DND-41 (cell line): ENCODE data around the gene ARHGEF38.

ENCODE experiments used
- ATAC-seq: fragments of 200-7000 bp; cut with Tn5 transposase; 3 replicates; pipeline ENCODE4 v1.9.1; 2021; ENCODE audit warnings: low read depth; ENCODE audit not compliant: insufficient read depth
- DNase-seq: peaks from one replicate; pipeline ENCODE4 v3.0.0-alpha.2; 2020
- H2AFZ ChIP-seq: 2 replicates; pipeline ENCODE4 v1.6.0; 2012; ENCODE audit warnings: low read depth, low read length
- H3K27ac ChIP-seq: 2 replicates; pipeline ENCODE4 v1.5.1; 2012; ENCODE audit warnings: low read length, inconsistent platforms
- H3K27me3 ChIP-seq: fragments of 200-600 bp; sonication (generic); 2 replicates; pipeline ENCODE4 v1.6.0; 2012; ENCODE audit warnings: low read length, mild to moderate bottlenecking, inconsistent platforms; ENCODE audit not compliant: insufficient read depth, poor library complexity
- H3K36me3 ChIP-seq: 2 replicates; pipeline ENCODE4 v1.5.1; 2012; ENCODE audit warnings: low read length, inconsistent platforms; ENCODE audit not compliant: insufficient read depth
- H3K4me1 ChIP-seq: 2 replicates; pipeline ENCODE4 v1.5.1; 2012; ENCODE audit warnings: mild to moderate bottlenecking, low read length; ENCODE audit not compliant: insufficient read depth
- H3K4me2 ChIP-seq: 2 replicates; pipeline ENCODE4 v1.6.0; 2012; ENCODE audit warnings: mild to moderate bottlenecking, moderate library complexity, low read length, inconsistent platforms; ENCODE audit not compliant: insufficient read depth
- H3K4me3 ChIP-seq, 2 experiments: fragments of 200-600 bp in 1 of 2; shearing (Covaris generic) in 1 of 2; 2 replicates each; pipeline ENCODE4 v1.5.1; 2012 to 2016; ENCODE audit warnings: inconsistent platforms in 2 of 2, low read length in 2 of 2, mild to moderate bottlenecking in 2 of 2, low read depth in 1 of 2, moderate library complexity in 1 of 2
- H3K79me2 ChIP-seq: 2 replicates; pipeline ENCODE4 v1.6.0; 2012; ENCODE audit warnings: low read length, inconsistent platforms; ENCODE audit not compliant: insufficient read depth
- H3K9ac ChIP-seq: 2 replicates; pipeline ENCODE4 v1.6.0; 2012; ENCODE audit warnings: low read depth, mild to moderate bottlenecking, inconsistent platforms, low read length, moderate library complexity
- H3K9me3 ChIP-seq: 2 replicates; pipeline ENCODE4 v1.5.1; 2012; ENCODE audit warnings: low read length, moderate library complexity, mild to moderate bottlenecking, inconsistent platforms; ENCODE audit not compliant: insufficient read depth, severe bottlenecking
- H4K20me1 ChIP-seq: 2 replicates; pipeline ENCODE4 v1.6.0; 2012; ENCODE audit warnings: low read length; ENCODE audit not compliant: insufficient read depth
- EZH2 ChIP-seq: IDR thresholded peaks from 3 replicates; pipeline ENCODE4 v1.6.1; 2012; ENCODE audit warnings: borderline replicate concordance, low read depth, mild to moderate bottlenecking, moderate library complexity, low read length, inconsistent platforms; ENCODE audit not compliant: severe bottlenecking
- TF ChIP-seq, protein P1 (sequence below): IDR thresholded peaks from 2 replicates; pipeline ENCODE4 v1.5.1; 2012; ENCODE audit warnings: borderline replicate concordance, low read length, moderate library complexity, mild to moderate bottlenecking; ENCODE audit not compliant: poor library complexity, severe bottlenecking; ENCODE audit errors: extremely low read depth

The ARHGEF38 gene

DNA sequence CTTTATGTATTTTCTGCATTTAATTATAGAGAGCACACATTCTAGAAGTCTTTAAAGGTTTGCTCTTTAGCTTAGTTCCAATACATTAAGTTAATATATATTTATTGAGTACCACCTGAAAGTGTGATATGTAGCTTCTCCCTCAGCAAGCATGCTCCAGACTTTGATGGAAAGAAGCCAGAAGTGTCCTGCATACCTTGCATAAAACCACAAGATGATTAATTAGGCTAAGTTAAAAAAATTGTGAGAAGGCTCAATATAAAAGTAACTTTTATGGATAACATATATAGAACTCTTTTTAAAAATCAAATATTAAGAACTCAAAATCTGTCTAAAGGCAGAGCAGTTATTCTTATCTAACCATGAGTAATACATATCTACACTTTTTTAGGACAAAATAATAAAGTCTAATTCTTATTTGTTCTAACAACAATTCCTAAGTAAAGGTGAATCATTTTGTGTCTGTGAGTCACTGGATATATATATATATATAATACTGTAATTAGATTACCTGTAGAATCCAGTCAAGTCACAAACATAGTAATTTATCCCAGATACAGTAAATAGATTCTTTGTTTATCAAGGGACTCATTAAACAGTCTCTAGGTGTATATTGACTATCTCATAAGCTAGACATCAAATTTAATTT, 104.8 kb downstream of the ARHGEF38 start:
- Histone ChIP-seq H3K9me3 (no peaks in the 10 kb centered on the region), H3K9ac (no peak overlapping the region)
- ATAC-seq: no peak

DNA sequence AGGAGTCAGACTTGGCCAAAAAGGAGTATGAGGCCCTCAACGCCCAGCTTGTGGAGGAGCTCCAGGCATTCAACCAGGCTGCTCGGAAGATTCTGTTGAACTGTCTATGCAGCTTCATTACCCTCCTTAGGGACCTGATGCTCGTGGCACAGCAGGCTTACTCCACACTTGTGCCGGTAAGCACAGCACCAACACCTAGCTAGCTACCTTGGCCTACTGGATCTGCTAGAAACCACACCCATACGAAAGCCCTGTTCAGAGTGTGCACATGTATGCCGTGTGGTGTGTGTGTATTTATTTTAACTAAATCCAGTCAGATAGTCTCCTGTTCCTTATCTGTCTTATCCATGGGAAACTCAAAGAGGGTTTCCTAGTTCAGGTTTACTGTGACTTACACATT, 106.8 kb downstream of the ARHGEF38 start:
- H2AFZ ChIP-seq: no peak overlapping the region

More for the DNA sequence above, 104.8 kb downstream of the ARHGEF38 start:
- H3K36me3 ChIP-seq: no peaks in the 10 kb centered on the region
- no peaks in the 10 kb centered on the region for H3K79me2 ChIP-seq
- no peaks in the 10 kb centered on the region for H3K27me3 ChIP-seq
- TF ChIP-seq, protein P1, sequence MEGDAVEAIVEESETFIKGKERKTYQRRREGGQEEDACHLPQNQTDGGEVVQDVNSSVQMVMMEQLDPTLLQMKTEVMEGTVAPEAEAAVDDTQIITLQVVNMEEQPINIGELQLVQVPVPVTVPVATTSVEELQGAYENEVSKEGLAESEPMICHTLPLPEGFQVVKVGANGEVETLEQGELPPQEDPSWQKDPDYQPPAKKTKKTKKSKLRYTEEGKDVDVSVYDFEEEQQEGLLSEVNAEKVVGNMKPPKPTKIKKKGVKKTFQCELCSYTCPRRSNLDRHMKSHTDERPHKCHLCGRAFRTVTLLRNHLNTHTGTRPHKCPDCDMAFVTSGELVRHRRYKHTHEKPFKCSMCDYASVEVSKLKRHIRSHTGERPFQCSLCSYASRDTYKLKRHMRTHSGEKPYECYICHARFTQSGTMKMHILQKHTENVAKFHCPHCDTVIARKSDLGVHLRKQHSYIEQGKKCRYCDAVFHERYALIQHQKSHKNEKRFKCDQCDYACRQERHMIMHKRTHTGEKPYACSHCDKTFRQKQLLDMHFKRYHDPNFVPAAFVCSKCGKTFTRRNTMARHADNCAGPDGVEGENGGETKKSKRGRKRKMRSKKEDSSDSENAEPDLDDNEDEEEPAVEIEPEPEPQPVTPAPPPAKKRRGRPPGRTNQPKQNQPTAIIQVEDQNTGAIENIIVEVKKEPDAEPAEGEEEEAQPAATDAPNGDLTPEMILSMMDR: no peak
- no peak for TF ChIP-seq EZH2
- DNase-seq: no peak
- H3K27ac ChIP-seq: no peak overlapping the region
- no peak overlapping the region for H3K4me2 ChIP-seq
- no peaks in the 10 kb centered on the region for H3K4me1 ChIP-seq
- no peak overlapping the region for H3K4me3 ChIP-seq
- no peak overlapping the region for H2AFZ ChIP-seq
- H4K20me1 ChIP-seq: no peaks in the 10 kb centered on the region

DNA sequence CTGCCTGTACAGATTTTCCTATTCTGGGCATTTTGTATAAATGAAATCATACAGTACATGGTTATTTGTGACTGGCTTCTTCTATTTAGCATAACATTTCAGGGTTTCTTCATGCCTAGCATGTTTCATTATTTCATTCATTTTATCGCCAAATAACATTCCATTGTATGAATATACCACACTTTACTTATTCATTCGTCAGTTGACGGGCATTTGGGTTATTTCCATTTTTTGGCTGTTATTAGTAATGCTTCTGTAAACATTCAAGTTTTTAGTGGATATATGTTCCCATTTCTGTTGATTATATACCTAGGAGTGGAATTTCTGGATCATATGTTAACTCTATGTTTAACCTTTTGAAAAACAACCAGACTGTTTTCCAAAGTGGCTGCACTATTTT, 108.6 kb downstream of the ARHGEF38 start:
- Histone ChIP-seq H3K9ac (no peak overlapping the region), H3K36me3 (no peaks in the 10 kb centered on the region), H3K4me3 (no peak overlapping the region), H3K27me3 (no peaks in the 10 kb centered on the region), H3K27ac (no peak overlapping the region), H4K20me1 (no peaks in the 10 kb centered on the region), H2AFZ (no peak overlapping the region), H3K4me1 (no peaks in the 10 kb centered on the region), H3K9me3 (no peaks in the 10 kb centered on the region), H3K4me2 (no peak overlapping the region), H3K79me2 (no peaks in the 10 kb centered on the region)
- no peak for ATAC-seq
- no peak for DNase-seq
- no peak for TF ChIP-seq EZH2
- TF ChIP-seq, protein P1: no peak

More for the DNA sequence above, 106.8 kb downstream of the ARHGEF38 start:
- no peaks in the 10 kb centered on the region for H3K79me2 ChIP-seq
- no peak for ATAC-seq
- H3K27me3 ChIP-seq: no peaks in the 10 kb centered on the region
- no peaks in the 10 kb centered on the region for H3K9me3 ChIP-seq
- H3K9ac ChIP-seq: no peak overlapping the region
- no peak for DNase-seq
- H4K20me1 ChIP-seq: no peaks in the 10 kb centered on the region
- no peak overlapping the region for H3K4me2 ChIP-seq
- no peaks in the 10 kb centered on the region for H3K4me1 ChIP-seq
- H3K27ac ChIP-seq: no peak overlapping the region
- no peaks in the 10 kb centered on the region for H3K36me3 ChIP-seq
- no peak overlapping the region for H3K4me3 ChIP-seq
- TF ChIP-seq, protein P1: no peak
- TF ChIP-seq EZH2: no peak
